ENCODE results near the gene PTH2.

GRCh38 chr19:49458567-49458903, 35.3 kb upstream of the PTH2 start:
- TF ChIP-seq POLR2A (IDR thresholded peaks at IDR 0.05) = no peak
- TF ChIP-seq CTCF (IDR thresholded peaks at IDR 0.05) = no peak

Data from prostate gland (tissue), 2 donors.